Mesodermal cell (in vitro differentiated cells): ENCODE data around the gene PLAAT4.
"Not testable (repeated sequence)": the region's sequence is repeated elsewhere in the genome, so short reads cannot be mapped to it uniquely, and the experiment has no call there.

ENCODE experiments used
- H3K27ac ChIP-seq: 2 replicates; pipeline ENCODE4 v1.7.0; 2013; ENCODE audit warnings: mild to moderate bottlenecking, low read depth, low read length, moderate library complexity; ENCODE audit not compliant: severe bottlenecking
- H3K36me3 ChIP-seq: 2 replicates; pipeline ENCODE4 v1.7.1; 2013; ENCODE audit warnings: mild to moderate bottlenecking, low read length, moderate library complexity; ENCODE audit not compliant: control insufficient read depth, insufficient read depth
- H3K4me1 ChIP-seq: one replicate; pipeline ENCODE4 v1.7.1; 2013; ENCODE audit warnings: mild to moderate bottlenecking, low read length; ENCODE audit not compliant: insufficient read depth, control insufficient read depth, poor library complexity, severe bottlenecking
- H3K4me3 ChIP-seq: 2 replicates; pipeline ENCODE4 v1.7.0; 2013; ENCODE audit warnings: low read length, control low read depth, mild to moderate bottlenecking; ENCODE audit not compliant: insufficient read depth, poor library complexity, severe bottlenecking; ENCODE audit errors: extremely low read depth
- H3K9me3 ChIP-seq: 2 replicates; pipeline ENCODE4 v1.7.1; 2013; ENCODE audit warnings: mild to moderate bottlenecking, low read length, moderate library complexity; ENCODE audit not compliant: control insufficient read depth
- WGBS, 2 experiments: methylation state at CpG; one replicate each; pipeline ENCODE4 v1.1.5; 2013; ENCODE audit warnings: missing lambda C conversion rate in 2 of 2; ENCODE audit not compliant: insufficient coverage in 2 of 2; 5-methylcytosine and 5-hydroxymethylcytosine counted together

The PLAAT4 gene

DNA sequence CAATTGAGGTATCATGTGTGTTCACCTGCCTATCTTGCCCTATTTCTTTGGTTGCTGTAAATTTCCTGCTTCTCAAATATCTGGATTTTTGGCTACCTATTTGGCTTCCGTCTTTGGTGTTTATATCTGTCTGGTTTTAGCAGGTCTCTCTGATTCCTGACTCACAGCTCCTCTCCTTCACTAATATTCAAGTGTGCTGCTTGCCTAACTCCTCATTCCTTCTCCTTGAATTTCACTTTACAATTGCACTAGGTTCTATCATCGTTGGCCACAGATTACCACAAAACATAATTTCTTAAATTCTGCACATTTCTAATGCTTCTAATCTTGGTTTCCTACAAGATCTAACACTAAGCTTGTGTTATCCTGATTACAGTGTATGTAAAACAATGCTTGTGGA is 5.9 kb downstream of the PLAAT4 start:
- not testable (repeated sequence) for H3K9me3 ChIP-seq, H3K27ac ChIP-seq, H3K4me3 ChIP-seq, H3K36me3 ChIP-seq, H3K4me1 ChIP-seq
- 89 to 90% methylated on average over 1 of the region's 2 CpGs for WGBS, 2 experiments

- Histone ChIP-seq H3K9me3 (no peaks in the 10 kb centered on the region), H3K4me3 (no peak overlapping the region), H3K4me1 (no peaks in the 10 kb centered on the region), H3K36me3 (no peaks in the 10 kb centered on the region), H3K27ac (no peak overlapping the region)
- WGBS, 2 experiments, result 80% methylated on average over 1 of the region's 2 CpGs; no CpG with 5 or more reads in 1 of the 2 experiments
Measured at GRCh38 chr11:63543711-63544110, 7.1 kb downstream of the PLAAT4 start.

GRCh38 chr11:63547061-63547460 is 10.5 kb downstream of the PLAAT4 start:
- H3K36me3 ChIP-seq, result no peaks in the 10 kb centered on the region
- no peaks in the 10 kb centered on the region for H3K4me1 ChIP-seq
- no peak overlapping the region for H3K27ac ChIP-seq
- 86 to 100% methylated on average over 1 of the region's 1 CpG for WGBS, 2 experiments
- H3K4me3 ChIP-seq, result no peak overlapping the region
- no peaks in the 10 kb centered on the region for H3K9me3 ChIP-seq

GRCh38 chr11:63548178-63548577 is 11.6 kb downstream of the PLAAT4 start:
- no peaks in the 10 kb centered on the region for H3K9me3 ChIP-seq
- no peak overlapping the region for H3K4me3 ChIP-seq
- no peaks in the 10 kb centered on the region for H3K4me1 ChIP-seq
- no peaks in the 10 kb centered on the region for H3K36me3 ChIP-seq
- 83 to 92% methylated on average over 2 to 3 of the region's 4 CpGs for WGBS, 2 experiments
- H3K27ac ChIP-seq, result no peak overlapping the region

DNA sequence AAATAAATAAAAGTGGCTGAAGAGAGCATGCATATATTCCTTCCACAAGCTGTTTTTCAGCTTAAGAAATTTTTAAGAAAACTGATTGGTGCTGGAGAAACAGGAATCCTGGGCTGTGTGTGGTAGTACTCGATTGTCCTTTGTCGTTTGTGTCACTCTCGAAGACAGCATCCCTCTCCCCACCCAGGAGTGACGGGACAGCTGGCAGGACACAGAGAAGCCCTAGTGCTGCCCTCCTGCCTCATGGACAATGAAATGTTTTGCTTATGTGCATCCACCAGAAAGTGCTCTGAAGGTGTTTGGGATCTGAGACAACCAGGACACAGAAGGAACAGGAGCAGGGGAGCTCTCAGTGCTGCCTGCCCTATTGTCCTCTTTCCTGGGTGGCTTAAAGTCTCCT is 12.8 kb downstream of the PLAAT4 start:
- Histone ChIP-seq H3K4me1 (peaks cover 7% of the 10 kb centered on the region), H3K36me3 (no peaks in the 10 kb centered on the region), H3K27ac (no peak overlapping the region), H3K9me3 (no peaks in the 10 kb centered on the region), H3K4me3 (no peak overlapping the region)
- WGBS, 2 experiments, result 94% methylated on average over 3 of the region's 4 CpGs; no CpG with 5 or more reads in 1 of the 2 experiments

- H3K9me3 ChIP-seq, result not testable (repeated sequence)
- WGBS, 2 experiments, result 86 to 89% methylated on average over 10 to 21 of the region's 31 CpGs
Measured at GRCh38 chr11:63550156-63550700, 13.6 kb downstream of the PLAAT4 start.

GRCh38 chr11:63551091-63551888 is 14.7 kb downstream of the PLAAT4 start:
- 93% methylated on average over 20 of the region's 27 CpGs for WGBS, 2 experiments
- no peaks in the 10 kb centered on the region for H3K9me3 ChIP-seq
- no peak overlapping the region for H3K27ac ChIP-seq
- H3K4me1 ChIP-seq, result peaks cover 11% of the 10 kb centered on the region
- no peak overlapping the region for H3K4me3 ChIP-seq
- no peaks in the 10 kb centered on the region for H3K36me3 ChIP-seq

More at GRCh38 chr11:63550156-63550700, 13.6 kb downstream of the PLAAT4 start:
- peaks cover 11% of the 10 kb centered on the region for H3K4me1 ChIP-seq
- not testable (repeated sequence) for H3K27ac ChIP-seq, H3K36me3 ChIP-seq, H3K4me3 ChIP-seq

DNA sequence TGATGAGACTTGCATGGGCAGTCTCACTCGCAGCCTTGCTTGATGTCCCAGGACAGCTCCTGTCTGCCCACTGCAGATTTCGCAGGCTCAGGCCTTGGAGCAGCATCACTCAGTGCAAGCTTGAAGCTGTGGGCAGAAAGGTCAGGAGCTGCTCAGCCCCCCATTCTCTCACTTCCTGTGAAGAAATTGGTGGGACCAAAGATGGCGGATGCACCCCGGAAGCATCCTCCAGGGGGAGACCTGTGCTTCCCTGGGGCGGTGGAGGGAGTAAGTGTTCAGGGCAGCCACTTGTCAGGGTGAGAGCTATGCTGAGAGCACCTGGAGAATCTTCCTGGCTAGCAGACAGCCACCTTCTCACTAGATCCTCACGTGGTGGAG is 15.3 kb downstream of the PLAAT4 start:
- H3K36me3 ChIP-seq, result no peaks in the 10 kb centered on the region
- H3K27ac ChIP-seq, result no peak overlapping the region
- WGBS, 2 experiments, result 85 to 96% methylated on average over 3 to 5 of the region's 6 CpGs

GRCh38 chr11:63552921-63553320 is 16.3 kb downstream of the PLAAT4 start:
- H3K9me3 ChIP-seq, result no peaks in the 10 kb centered on the region
- H3K4me1 ChIP-seq, result peaks cover 11% of the 10 kb centered on the region
- H3K27ac ChIP-seq, result no peak overlapping the region
- 85 to 89% methylated on average over 4 to 5 of the region's 7 CpGs for WGBS, 2 experiments
- no peak overlapping the region for H3K4me3 ChIP-seq
- H3K36me3 ChIP-seq, result no peaks in the 10 kb centered on the region

More for the DNA sequence above, 15.3 kb downstream of the PLAAT4 start:
- H3K9me3 ChIP-seq, result no peaks in the 10 kb centered on the region
- H3K4me1 ChIP-seq, result peaks cover 11% of the 10 kb centered on the region
- no peak overlapping the region for H3K4me3 ChIP-seq

DNA sequence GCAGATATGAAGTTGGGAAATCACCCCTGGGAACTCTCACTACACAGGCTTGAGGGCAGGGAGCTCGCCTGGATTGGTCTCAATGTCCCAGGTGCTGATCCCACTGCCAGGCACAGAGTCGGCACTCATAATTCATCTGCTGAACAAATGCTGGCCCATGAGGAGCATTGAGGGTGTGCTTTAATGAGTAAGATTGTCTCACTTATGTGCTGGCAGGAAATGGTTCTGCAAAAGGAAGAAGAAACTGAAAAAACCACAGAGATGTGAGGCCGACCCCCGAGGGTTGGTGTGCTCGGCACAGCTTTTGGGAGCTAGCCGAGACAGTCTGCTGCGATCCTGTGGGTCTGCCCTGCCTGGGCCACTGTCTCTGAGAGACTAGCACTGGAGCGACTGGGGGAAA is 17.2 kb downstream of the PLAAT4 start:
- Histone ChIP-seq H3K4me3 (no peak overlapping the region), H3K4me1 (peaks cover 11% of the 10 kb centered on the region), H3K27ac (no peak overlapping the region), H3K36me3 (no peaks in the 10 kb centered on the region), H3K9me3 (no peaks in the 10 kb centered on the region)
- 84% methylated on average over 6 to 8 of the region's 8 CpGs for WGBS, 2 experiments

- 83 to 97% methylated on average over 3 of the region's 4 CpGs for WGBS, 2 experiments
- no peaks in the 10 kb centered on the region for H3K36me3 ChIP-seq
- H3K4me3 ChIP-seq, result no peak overlapping the region
- peaks cover 11% of the 10 kb centered on the region for H3K4me1 ChIP-seq
- no peak overlapping the region for H3K27ac ChIP-seq
- no peaks in the 10 kb centered on the region for H3K9me3 ChIP-seq
Measured at GRCh38 chr11:63554877-63555223, 18.2 kb downstream of the PLAAT4 start.
